ENCODE results near the gene SMIM44. TPM values are rescaled to one million over a fixed set of nuclear protein-coding genes. Genes with fewer than 3 reads are reported as not detected.
A peak's percentile ranks its signal among the peaks of the same experiment; 100 is the strongest.

Gene SMIM44
- total RNA-seq, 1 donor from 2014 or later: not detected

- no peak for DNase-seq
Observed at GRCh38 chr19:3475449-3475848, 7.8 kb downstream of the SMIM44 start.

GRCh38 chr19:3474614-3475013 lies 8.6 kb downstream of the SMIM44 start:
- no peak for DNase-seq

- no peak for DNase-seq
Observed at GRCh38 chr19:3474010-3474409, 9.2 kb downstream of the SMIM44 start.

- no peak for DNase-seq
Observed at GRCh38 chr19:3471954-3472655, 11.1 kb downstream of the SMIM44 start.

GRCh38 chr19:3470500-3471128 lies 12.6 kb downstream of the SMIM44 start:
- DNase-seq: no peak

- no peak for DNase-seq
Observed at GRCh38 chr19:3469638-3470499, 13.4 kb downstream of the SMIM44 start.

GRCh38 chr19:3468211-3468610 lies 15.0 kb downstream of the SMIM44 start:
- DNase-seq: no peak

GRCh38 chr19:3467437-3468198 lies 15.6 kb downstream of the SMIM44 start:
- DNase-seq: no peak

- DNase-seq: peak; percentile 27
Observed at GRCh38 chr19:3466635-3467034, 16.6 kb downstream of the SMIM44 start.

GRCh38 chr19:3465552-3465951 lies 17.7 kb downstream of the SMIM44 start:
- DNase-seq: no peak

GRCh38 chr19:3464587-3465235 lies 18.5 kb downstream of the SMIM44 start:
- DNase-seq: no peak

GRCh38 chr19:3463714-3464586 lies 19.3 kb downstream of the SMIM44 start:
- DNase-seq: no peak

- no peak for DNase-seq
Observed at GRCh38 chr19:3462991-3463713, 20.1 kb downstream of the SMIM44 start.

GRCh38 chr19:3459965-3460582 lies 23.2 kb downstream of the SMIM44 start:
- no peak for DNase-seq

- no peak for DNase-seq
Observed at GRCh38 chr19:3459089-3459881, 24.0 kb downstream of the SMIM44 start.

GRCh38 chr19:3458229-3459088 lies 24.8 kb downstream of the SMIM44 start:
- DNase-seq: no peak

GRCh38 chr19:3457528-3458228 lies 25.6 kb downstream of the SMIM44 start:
- DNase-seq: no peak

Measured in occipital lobe (tissue), 2 donors.